SK-N-MC (cell line): ENCODE data around the gene PDE4DIP.
"Not testable (repeated sequence)": the region's sequence is repeated elsewhere in the genome, so short reads cannot be mapped to it uniquely, and the experiment has no call there.

Experiments used
- EZH2 ChIP-seq: fragments of 200-600 bp; sonication (generic); IDR thresholded peaks from one replicate; pipeline ENCODE4 v1.6.1; 2017; ENCODE audit warnings: antibody characterized with exemption
- POLR2AphosphoS5 ChIP-seq: IDR thresholded peaks from 2 replicates; pipeline ENCODE4 v1.6.1; 2012; ENCODE audit warnings: mild to moderate bottlenecking, low read depth, low read length, borderline replicate concordance

DNA sequence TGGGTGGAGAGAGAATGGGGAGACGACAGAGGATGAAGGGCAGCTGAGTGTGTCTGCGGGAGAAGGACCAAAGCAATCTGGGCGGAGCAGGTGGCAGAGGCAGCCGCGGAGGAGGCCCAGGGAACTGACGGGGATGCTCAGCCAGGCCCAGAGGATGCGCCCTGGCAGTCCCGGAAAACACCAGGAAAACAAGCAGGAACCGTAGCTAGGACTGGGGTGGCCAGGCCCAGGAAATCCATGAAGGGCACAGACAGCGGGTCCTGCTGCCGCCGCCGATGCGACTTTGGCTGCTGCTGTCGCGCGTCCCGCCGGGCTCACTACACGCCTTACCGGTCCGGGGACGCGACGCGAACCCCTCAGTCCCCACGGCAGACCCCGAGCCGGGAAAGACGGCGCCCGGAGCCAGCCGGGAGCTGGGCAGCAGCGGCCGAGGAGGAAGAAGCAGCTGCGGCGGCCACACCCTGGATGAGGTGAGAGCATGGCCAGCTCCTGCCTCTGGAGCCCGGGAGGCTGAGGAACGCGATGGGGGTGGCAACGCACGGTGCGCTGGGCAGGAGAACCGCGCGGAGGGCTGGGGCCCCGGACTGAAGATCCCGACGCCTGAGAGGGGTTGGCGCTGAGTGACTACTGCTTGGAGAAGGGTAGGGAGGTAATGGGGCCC lies 35.8 kb upstream of the PDE4DIP start:
- TF ChIP-seq EZH2, POLR2AphosphoS5: not testable (repeated sequence)
